GM04504 (cell line): ENCODE data around the gene NOC4L.
"Not testable (repeated sequence)": the region's sequence is repeated elsewhere in the genome, so short reads cannot be mapped to it uniquely, and the experiment has no call there.

Source experiments
- DNase-seq: peaks from one replicate; pipeline ENCODE4 v3.0.0-alpha.2; 2012; ENCODE audit warnings: low read depth

The NOC4L gene

DNA sequence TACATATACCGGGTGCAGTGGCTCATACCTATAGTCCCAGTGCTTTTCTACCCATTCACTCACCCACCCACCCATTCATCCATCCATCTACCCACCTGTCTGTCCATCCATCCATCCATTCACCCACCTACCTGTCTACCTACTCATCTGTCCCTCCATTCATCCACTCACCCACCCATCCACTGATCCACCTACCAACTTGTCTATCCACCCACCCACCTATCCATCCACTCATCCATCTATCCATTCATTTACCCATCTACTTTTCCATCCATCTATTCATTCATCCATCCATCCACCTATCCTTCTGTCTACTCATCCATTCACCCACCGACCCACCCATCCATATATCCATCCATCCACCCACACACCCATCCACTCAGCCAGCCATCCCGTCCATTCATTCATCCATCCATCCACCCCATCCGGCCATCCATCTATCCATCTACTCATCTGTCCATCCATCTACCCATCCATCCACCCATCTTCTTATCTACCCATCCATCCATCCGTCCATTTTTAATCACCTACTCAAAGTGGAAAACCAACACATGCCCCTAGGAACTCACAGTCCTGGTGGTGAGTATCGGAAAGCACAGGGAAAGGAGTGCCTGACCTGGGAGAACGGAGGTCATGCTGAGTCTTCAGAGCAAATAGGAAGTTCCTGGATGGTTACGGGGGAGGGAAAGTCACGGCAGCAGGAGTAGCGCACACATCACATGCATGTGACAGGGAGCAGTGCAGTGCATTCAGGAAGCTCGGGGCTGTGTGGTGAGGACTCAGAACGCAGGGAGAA, 20.1 kb upstream of the NOC4L start:
- DNase-seq, result no peak

DNA sequence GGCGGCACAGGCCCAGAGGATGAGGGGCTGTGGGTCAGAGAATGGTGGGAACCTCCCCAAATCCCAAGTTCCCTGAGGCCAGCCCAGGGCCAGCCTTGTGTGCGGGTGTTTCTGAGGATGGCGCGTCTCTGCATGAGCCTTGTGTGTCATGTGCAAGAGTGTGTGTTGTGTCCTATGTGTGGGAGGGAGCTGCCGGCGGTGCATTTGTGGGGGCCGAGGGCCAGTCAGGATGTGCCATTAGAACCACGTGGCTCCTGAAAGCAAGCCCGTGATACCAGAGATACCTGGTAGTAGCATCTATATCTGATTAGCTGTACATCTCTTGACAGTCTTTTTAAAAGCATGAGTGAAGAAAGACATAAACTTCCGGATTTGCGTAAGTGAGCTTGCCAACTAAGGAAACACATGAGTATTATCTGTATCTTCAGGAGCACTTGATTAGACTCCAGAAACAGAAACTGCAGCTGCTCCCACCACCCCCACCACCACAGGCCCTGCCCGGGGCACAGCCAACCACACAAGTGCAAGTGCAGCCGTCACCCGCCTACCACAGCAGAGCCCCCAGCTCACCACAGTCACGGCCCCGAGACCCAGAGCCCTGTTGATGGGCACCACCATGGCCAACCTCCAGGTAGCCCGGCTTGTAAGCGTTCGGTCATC, 19.4 kb upstream of the NOC4L start:
- DNase-seq, result no peak

DNA sequence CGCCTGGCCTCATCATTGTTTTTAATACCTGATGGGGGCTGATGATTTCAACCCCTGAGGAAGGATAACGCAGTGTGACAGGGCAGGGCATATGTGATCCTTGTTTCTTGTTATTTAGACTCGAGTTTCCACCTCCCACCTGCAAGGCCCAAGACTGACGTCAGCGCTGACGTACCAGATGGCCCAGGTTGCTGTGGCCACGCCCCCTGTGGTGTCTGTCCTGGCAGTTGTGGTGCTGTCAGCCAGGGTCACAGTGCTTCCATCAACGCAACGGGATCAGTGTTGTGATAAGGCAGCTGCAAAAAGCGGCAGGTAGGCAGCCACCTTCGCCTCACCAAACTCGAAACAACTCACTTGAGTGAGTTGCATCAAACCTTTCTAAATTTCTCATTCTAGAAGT, 18.5 kb upstream of the NOC4L start:
- no peak for DNase-seq

DNA sequence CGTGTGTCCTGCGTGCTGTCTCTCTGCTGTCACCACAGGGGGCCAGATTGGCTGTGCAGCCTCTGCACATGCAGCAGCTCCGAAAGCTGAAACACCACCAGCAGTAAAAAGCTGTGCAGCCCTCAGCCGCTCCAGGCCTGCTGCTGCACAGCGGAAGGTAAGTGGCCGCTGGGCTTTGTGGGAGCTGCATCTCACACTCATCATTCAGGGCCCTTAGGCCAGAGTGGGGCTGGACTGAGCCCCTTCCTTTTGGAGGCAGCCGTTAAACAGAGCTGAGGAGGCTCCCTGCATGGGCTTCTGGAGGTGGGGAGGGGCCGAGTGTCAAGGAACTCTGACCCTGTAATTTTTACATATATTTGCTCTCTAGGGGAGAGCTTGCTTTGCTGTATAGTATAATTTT, 17.2 kb upstream of the NOC4L start:
- DNase-seq, result no peak

DNA sequence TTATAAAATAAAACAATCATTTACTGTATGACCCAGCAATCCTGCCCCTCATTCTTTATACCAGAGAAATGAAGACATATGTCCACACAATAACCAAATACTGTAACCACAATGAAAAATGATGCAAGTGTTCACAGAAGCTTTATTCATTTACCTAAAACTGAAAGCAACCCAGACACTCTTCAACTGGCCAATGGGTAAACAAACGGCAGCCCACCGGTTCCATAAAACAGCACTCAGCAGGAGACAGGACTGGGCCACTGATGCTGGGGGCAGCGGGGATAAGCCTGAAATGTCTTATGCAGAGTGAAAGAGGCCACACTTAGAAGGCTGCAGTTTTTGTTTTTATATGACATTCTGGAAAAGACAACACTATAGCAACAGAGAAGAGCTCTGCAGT, 15.2 kb upstream of the NOC4L start:
- no peak for DNase-seq

DNA sequence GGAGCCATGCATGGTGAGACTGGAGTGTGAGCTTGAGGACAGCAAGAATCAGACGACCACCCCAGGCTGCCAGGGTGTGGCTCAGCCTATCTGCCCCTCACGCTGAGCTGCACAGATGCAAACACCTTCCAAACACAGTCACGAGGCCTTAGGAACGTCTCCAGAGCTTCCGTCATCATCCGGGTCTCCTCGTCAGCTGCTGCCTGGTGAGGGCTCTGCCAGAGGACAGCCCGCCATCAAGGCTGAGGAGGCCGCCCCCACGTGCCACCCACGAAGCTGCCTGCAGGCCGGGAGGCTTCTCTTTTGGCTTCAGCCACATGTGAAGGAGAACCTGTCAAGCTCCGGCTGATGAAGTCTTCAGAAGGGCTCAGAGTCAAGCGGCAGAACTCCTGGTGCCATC, 13.6 kb upstream of the NOC4L start:
- DNase-seq, result no peak

DNA sequence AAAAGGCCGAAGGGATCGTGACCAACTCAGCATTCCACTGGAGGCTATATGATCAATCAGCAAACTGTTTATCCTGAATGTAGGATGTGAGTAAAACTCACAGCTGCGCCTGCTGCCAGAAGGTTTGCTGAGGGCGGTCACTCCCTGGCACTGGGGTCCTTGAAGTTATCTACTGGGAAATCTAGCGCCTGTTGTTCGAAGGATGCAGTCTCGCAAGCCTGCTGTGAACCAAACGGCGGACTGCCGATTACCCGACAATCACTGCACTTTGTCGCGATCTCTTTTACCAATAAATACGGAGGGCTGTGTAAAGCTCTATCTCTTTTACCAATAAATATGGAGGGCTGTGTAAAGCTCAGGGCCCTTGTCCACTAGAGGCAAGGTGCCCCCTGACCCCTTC, 13.0 kb upstream of the NOC4L start:
- DNase-seq, result no peak

DNA sequence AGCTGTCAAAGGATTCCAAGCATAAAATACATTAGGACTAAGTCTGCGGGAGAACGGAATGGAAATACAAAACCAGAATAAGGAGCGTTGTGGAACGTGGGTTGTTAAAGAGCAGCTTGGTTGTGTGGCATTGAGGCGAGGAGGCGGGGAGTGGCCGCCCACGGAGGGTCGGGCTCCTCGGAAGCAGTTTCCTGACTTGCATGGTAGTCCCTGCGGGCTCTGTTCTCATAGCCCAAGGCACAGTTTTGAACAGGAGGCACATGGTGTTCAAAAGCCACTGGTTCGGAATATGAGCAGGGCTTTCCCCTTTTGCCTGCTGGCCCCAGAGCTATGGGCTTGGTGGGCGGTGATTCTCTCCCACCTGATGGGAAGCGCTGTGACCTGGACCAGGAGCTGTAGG, 12.3 kb upstream of the NOC4L start:
- DNase-seq, result no peak

DNA sequence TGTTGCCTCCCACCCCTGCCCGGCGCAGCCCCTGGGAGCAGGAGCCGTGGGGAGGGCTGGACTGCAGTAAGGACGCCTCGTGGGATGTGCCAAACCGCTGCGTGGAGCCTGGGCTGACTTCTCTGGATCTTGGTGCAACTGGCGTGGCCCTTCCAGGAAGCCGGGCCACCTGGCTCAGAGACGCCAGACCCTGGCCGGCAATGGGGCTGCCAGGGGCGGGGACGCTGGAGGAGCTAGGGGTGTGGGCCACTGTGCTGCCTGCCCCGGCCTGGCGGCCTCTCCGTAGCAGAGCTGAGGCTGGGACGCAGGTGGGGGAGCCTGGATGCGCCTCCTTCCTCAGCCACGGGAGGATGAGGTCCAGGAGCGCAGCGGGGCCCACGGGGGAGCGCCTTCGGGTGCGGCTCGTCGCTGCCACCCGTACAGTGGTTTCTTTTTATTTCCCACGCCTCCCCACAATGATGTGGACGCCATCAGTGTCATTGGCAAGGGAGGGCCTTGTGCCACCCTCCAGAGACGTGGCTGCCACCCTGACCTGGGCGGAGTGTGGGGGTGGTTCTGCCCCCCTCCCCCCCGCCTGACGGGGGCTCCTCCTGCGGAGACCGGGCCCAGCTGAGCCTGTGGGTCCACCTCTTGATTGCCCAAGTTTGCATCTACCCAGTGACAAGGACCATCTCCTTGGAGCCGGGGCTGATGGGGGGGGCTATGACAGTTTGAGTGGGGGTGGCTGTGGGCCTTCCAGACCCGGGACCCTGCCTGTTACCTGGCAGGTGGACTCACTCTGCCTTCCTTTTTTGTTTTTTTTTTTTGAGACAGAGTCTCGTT, 11.4 kb upstream of the NOC4L start:
- no peak for DNase-seq

DNA sequence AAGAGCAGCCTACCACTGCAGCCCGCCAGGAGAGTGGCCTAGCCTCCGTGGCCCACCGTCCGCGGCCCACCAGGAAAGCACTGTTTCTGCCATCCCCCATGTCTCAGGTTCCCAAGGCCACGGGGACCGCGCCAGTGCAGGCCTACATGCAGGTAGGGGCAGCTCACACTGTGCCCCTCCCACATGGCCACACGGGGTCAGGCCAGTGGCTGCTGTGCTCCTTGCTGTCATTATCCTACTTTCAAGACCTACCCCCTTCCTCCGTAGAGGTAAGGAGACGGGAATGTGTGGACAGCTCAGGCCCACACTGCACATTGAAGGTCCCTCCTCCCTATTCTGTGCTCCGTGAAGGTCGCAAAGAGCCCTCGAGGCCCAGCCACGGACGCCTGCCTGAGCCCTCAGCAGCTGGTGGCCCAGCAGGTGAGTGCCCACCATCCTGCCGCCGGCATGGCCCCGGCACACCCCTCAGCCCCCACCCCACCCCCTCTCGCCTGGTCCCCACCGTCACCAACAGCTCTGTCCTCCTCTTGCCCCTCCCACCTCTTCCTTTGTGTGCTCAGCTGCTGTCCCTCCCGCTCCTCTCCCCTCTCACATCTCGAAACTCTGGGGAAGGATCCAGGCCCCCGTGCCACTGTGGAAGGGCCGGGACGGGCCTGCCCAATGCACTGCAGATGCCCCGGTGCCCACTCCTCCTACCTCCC, 10.2 kb upstream of the NOC4L start:
- no peak for DNase-seq

DNA sequence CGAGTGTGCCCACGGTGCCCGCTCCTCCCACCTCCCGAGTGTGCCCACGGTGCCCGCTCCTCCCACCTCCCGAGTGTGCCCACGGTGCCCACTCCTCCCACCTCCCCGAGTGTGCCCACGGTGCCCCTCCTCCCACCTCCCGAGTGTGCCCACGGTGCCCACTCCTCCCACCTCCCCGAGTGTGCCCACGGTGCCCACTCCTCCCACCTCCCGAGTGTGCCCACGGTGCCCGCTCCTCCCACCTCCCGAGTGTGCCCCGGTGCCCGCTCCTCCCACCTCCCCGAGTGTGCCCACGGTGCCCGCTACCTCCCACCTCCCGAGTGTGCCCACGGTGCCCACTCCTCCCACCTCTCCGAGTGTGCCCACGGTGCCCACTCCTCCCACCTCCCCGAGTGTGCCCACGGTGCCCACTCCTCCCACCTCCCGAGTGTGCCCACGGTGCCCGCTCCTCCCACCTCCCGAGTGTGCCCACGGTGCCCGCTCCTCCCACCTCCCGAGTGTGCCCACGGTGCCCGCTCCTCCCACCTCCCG, 9.5 kb upstream of the NOC4L start:
- not testable (repeated sequence) for DNase-seq

DNA sequence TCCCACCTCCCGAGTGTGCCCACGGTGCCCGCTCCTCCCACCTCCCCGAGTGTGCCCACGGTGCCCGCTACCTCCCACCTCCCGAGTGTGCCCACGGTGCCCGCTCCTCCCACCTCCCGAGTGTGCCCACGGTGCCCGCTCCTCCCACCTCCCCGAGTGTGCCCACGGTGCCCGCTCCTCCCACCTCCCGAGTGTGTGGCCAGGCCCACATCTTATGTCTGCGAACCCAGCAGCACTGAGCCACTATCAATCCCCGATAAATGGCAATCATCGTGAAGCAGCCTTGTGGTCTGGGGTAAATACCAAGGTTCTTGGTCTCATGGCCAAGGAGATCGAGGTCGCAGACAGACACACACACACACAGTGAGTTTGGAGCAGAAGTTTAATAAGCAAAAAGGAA, 8.0 kb upstream of the NOC4L start:
- DNase-seq, result not testable (repeated sequence)

DNA sequence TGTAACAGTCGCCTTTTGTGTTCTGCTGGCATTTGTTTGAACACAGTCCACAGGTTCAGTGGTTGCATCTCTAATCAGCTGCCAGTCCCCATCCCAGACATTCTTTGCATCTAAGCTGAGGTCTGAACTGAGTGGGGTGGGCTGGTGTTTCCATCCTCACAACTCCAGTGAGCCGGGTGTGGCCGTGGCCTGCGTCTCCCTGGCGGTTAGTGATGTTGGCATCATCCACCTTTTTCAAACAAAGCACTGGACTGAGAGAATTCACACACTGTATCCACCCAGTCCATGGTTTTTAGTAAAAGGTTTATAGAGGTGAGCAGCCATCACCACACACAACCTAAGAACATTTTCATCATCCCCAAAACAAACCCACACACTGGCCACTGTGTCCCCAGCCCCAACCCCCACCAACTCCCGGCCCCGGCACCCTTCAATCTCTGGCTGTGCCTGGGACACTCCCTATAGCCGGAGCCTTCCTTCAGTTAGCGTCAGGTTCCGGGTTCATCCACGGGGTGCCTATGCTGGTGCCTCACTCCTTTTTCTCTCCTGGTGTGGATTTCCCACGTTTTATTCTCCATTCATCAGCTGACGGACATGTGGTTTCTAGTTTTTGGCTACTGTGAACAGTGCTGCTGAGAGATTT, 6.7 kb upstream of the NOC4L start:
- no peak for DNase-seq

DNA sequence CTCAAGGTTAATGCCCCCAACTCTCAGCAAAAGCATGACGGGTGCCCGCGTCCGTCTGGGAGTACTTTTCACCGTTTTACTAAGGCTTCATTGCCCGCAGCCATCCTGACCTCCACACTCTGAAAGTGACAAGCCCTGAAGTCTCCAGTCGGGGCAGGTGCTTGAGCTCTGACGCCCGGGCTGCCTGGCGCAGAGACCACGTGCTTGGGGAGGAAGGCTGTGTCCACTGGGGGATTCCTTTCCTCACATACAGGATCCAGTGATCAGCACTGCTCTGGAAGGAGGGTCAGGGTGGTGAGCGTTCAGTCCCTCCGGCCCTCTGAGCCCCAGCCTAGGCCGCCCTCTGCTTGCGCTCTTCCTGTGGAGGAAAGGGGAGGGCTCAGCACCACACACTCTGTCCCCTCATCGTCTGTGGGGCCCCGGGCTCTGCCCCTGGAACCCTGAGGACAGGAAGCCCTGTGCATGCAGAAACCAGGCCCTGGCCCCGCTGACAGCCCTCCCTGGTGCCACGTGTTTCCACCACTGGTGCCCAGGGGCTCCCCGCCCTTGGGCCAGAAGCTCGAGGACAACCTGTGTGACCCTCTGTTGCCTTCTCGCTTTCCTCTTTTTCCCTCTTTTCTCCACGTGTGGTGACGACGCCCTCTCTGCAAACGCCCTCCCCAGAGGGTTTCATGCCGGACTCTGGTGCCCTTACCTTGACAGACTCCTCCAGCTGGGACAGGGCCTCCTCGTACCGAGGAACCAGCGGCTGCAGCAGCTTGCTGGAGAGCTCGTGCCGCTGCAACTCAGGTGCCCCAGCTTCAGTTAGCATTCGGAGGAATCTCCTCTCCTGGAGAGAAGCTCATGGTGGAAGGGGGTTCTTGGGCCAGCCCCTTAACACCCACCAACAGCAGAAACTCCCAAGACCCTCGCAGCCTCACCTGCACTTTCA, 5.1 kb upstream of the NOC4L start:
- DNase-seq, result no peak

DNA sequence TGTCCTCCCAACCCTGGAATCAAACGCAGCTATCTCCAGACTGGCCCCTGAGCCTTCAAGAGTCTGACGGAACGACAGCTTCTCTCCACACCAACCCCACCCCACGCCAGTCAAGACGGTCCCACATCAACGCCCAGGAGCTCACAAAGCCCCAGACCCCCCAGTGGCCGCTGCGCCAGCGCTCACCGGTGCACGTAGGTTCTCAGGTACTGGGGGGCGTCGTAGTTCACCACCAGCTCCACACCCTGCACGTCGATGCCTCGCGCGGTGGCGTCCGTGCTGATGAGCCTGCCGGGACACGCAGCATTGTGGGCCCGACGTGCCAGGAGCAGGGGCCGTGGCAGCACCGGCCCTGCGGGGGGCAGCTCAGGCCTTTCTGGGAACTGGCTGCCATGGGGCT, 4.3 kb upstream of the NOC4L start:
- DNase-seq, result no peak

DNA sequence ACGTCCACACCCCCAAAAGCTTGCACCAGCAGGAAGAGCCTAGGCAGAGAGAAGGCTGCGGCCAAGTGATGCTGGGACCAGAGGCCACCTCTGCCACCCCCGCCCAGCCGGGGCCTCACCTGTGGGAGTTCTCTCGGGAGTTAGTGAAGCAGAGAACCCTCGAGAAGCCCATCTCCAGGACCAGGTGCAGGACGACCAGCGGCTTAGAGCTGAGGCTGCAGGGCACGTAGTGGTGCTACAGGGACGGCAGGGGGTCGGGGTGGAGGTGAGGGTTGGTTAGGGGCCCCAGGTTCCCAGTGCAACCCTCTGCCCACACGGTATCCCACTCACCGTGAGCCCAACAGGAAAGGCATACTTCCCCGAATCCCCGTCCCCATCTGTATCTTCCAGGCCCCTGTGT, 3.8 kb upstream of the NOC4L start:
- DNase-seq, result no peak

DNA sequence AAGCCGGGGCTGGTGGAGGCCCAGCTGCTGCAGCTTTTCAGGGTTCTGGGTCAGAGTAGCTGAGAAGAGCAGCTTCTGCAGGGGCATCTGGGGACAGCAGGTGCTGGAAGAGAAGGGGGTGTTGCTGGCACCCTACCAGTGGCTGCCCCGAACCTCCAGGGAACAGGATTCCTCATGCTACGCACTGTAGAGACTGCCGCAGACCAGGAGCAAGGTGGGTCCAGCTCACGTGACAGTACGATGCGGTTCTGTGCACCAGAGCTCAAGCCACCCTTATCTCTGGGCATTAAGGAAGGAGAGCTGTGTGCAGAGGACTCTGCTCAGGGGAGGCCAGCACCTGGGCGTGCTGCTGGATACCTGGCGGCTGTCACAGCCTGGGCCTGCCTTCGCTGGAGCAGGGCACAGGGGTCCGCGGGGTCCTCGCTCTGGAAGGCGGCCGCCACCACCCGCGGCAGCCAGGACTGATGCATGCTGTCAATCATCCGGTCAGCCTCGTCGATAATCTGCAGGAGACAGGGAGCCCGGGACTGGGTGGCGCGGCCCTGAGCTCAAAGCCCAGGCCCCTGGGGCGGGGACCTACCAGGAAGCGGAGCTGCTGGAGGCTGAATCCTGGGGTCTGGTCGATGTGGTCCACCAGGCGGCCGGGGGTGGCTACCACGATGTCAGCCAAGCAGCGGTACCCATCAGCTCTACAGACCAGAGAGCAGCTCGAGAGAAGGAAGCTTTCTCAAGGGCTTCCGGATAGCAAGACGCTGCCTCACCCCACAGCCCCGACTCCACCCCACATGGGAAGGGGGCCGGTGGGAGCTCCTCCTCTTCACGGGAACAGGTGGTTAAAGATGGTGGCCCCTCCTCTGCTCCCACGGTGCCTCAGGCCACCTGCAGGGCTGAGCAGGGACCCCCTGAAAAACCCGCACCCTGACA, 3.1 kb upstream of the NOC4L start:
- no peak for DNase-seq

DNA sequence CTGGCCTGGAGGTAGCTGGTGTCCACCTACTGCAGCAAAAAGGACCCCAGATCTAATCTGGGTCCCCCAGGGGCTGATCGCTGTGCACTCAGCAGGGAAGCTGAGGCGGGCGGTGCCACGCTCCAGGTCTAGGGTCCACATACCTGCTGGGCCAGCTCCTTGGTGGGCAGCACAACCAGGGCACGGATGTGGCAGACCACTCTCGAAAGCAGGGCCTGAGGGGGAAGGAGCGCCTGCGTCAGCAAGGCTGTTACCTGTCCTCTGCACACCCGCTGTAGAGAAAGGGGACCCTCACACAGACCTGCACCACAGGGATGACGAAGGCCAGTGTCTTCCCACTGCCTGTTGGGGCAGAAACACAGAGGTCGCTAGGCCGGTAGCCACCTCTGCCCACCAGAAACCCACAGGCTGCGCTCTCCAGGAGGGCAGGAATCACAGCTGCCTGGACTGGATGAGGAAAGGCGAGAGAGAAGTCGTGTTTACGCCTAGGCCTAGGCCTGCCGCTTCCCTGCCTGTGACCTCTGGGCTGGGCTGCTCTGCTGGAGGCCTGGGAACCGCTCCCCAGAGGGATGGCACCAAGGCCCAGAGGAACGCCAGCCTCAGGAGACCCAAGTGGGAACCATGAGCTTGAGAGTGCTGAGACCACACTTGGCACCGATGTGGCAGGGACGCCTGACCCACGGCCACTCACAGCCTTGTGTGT, 2.1 kb upstream of the NOC4L start:
- no peak for DNase-seq
